GM15510 (cell line): ENCODE measurements around the gene KCTD7.

ENCODE experiments used
- POLR2A ChIP-seq: IDR thresholded peaks from 3 replicates; pipeline ENCODE4 v1.6.1; 2011; ENCODE audit warnings: borderline replicate concordance; ENCODE audit not compliant: insufficient read length; ENCODE audit errors: extremely low read depth

Gene KCTD7

GRCh38 chr7:66666313-66666952 is 37.8 kb downstream of the KCTD7 start:
- no peak for TF ChIP-seq POLR2A

GRCh38 chr7:66667023-66667728 is 38.5 kb downstream of the KCTD7 start:
- no peak for TF ChIP-seq POLR2A

- no peak for TF ChIP-seq POLR2A
Measured at GRCh38 chr7:66668112-66668511, 39.4 kb downstream of the KCTD7 start.

GRCh38 chr7:66668677-66669076 is 40.0 kb downstream of the KCTD7 start:
- TF ChIP-seq POLR2A: no peak

GRCh38 chr7:66669088-66669487 is 40.4 kb downstream of the KCTD7 start:
- TF ChIP-seq POLR2A: no peak

- no peak for TF ChIP-seq POLR2A
Measured at GRCh38 chr7:66669496-66669895, 40.8 kb downstream of the KCTD7 start.

- no peak for TF ChIP-seq POLR2A
Measured at GRCh38 chr7:66671034-66671433, 42.4 kb downstream of the KCTD7 start.

- no peak for TF ChIP-seq POLR2A
Measured at GRCh38 chr7:66679633-66680244, 51.1 kb downstream of the KCTD7 start.

GRCh38 chr7:66681491-66682349 is 53.0 kb downstream of the KCTD7 start:
- peak; percentile 91 for TF ChIP-seq POLR2A

GRCh38 chr7:66682350-66683093 is 53.8 kb downstream of the KCTD7 start:
- no peak for TF ChIP-seq POLR2A

- no peak for TF ChIP-seq POLR2A
Measured at GRCh38 chr7:66683770-66684123, 55.1 kb downstream of the KCTD7 start.

GRCh38 chr7:66687186-66687585 is 58.5 kb downstream of the KCTD7 start:
- TF ChIP-seq POLR2A: no peak

- no peak for TF ChIP-seq POLR2A
Measured at GRCh38 chr7:66689081-66689480, 60.4 kb downstream of the KCTD7 start.

- TF ChIP-seq POLR2A: no peak
Measured at GRCh38 chr7:66693331-66693730, 64.7 kb downstream of the KCTD7 start.
